Measurements from ENCODE around the gene KRTAP5-1. TPM values are rescaled to one million over a fixed set of nuclear protein-coding genes. Genes with fewer than 3 reads are reported as not detected.
"Not testable (repeated sequence)": the region's sequence is repeated elsewhere in the genome, so short reads cannot be mapped to it uniquely, and the experiment has no call there.

The KRTAP5-1 gene
- total RNA-seq, 1 donor, result not detected

DNA sequence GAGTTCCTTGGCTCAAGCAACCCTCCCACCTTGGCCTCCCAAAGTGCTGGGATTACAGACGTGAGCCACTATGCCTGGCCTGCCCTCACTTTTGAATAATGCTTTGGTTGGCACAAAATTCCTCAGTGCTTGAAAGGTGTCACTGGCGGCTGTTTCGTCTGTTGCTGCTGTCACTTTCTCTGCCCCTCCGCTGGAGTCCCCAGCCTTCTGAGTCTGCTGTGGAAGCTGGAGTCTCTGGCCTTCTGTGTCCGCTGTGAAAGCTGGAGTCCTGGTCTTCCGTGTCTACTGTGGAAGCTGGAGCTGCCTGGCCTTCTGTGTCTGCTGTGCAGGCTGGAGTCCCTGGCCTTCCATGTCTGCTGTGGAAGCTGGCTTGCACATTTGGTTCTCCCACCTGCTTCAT lies 4.9 kb upstream of the KRTAP5-1 start:
- Histone ChIP-seq H3K4me1 (ENCODE audit: insufficient read depth, low read length) (peaks cover 22% of the 10 kb centered on the region), H3K9me3 (ENCODE audit: low read depth, low read length) (no peaks in the 10 kb centered on the region), H3K27me3 (ENCODE audit: insufficient read depth, low read length) (peaks cover 13% of the 10 kb centered on the region), H3K4me3 (ENCODE audit: low read length) (no peak overlapping the region)

DNA sequence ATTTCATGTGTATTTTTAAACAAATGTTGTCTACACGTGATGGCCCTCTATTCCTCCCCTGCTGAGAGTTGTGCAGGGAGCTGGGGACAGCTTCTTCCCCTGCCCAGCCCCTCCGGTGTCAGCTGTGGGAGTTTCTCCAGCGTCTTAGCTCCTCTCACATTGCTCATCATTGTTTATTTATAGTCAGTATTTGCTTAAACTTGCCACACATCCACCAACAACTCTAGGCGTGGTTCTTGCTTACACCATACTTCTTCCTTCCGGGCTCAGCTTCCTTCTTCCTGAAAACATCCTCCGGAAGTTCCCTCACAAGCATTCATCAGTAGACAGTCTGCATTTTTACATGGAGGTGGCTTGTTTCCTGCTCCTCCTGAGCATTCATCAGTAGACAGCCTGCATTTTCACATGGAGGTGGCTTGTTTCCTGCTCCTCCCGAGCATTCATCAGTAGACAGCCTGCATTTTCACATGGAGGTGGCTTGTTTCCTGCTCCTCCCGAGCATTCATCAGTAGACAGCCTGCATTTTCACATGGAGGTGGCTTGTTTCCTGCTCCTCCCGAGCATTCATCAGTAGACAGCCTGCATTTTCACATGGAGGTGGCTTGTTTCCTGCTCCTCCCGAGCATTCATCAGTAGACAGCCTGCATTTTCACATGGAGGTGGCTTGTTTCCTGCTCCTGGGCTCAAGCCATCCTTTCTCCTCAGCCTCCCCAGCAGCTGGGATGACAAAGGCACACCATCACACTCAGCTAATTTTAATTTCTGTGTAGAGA lies 4.3 kb upstream of the KRTAP5-1 start:
- H3K4me3 ChIP-seq (ENCODE audit: low read length); H3K9me3 ChIP-seq (ENCODE audit: low read depth, low read length): not testable (repeated sequence)
- Histone ChIP-seq H3K4me1 (ENCODE audit: insufficient read depth, low read length) (peaks cover 22% of the 10 kb centered on the region), H3K27me3 (ENCODE audit: insufficient read depth, low read length) (peaks cover 11% of the 10 kb centered on the region)

DNA sequence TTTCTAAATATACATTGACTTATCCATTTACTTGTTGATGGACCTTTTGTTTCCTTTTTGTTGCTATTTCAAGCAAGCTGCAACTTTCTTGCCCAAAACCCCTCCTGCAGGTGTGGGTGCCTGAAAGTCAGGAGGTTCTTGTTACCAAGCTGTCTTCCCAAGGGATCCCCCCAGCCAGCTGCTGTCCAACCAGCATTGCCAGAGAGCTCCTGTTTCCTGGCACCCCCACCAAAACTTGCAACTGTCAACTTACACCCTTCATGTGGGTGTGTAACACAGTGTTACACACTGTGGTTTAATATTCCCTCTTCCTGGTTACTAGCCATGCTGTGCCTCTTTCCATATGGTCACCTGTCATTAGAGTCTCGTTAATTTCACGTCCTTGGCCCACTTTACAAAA lies 1.6 kb upstream of the KRTAP5-1 start:
- no peak overlapping the region for H3K4me3 ChIP-seq (ENCODE audit: low read length)
- peaks cover 22% of the 10 kb centered on the region for H3K4me1 ChIP-seq (ENCODE audit: insufficient read depth, low read length)

DNA sequence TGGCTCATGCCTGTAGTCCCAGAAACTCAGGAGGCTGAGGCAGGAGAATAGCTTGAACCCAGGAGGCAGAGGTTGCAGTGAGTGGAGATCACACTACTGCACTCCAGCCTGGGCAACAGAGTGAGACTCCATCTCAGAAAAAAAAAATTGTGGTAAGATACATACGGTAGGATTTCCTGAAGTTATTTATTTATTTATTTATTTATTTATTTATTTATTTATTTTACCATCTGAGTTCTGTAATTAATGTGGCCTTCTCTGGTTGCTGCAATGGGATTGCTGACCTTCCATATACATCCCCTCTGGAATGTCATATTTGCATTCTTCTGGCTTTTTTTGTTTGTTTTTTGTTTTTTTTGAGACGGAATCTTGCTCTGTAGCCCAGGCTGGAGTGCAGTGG lies 2.2 kb downstream of the KRTAP5-1 start:
- H3K4me3 ChIP-seq (ENCODE audit: low read length); H3K4me1 ChIP-seq (ENCODE audit: insufficient read depth, low read length); H3K9me3 ChIP-seq (ENCODE audit: low read depth, low read length); H3K27me3 ChIP-seq (ENCODE audit: insufficient read depth, low read length): not testable (repeated sequence)

More for the DNA sequence above, 1.6 kb upstream of the KRTAP5-1 start:
- no peaks in the 10 kb centered on the region for H3K9me3 ChIP-seq (ENCODE audit: low read depth, low read length)
- peaks cover 6% of the 10 kb centered on the region for H3K27me3 ChIP-seq (ENCODE audit: insufficient read depth, low read length)

DNA sequence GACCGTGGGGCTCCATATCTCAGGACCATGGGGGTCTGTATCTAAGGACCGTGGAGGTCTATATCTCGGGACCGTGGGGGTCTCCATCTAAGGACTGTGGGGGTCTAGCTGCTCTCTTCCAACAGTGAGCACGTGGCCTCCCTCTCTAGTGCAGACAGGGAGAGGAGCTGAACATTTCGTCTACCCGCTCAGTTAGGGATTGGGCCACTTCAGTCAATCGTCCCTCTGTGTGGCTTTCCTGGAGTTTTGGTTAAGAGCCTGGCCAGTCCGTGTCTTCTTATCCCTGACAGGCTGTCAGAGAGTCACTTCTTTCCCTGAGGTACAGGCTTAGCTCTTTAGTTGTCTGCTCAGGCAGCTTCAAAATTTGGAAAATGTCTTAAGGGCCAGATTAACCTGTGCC lies 3.1 kb downstream of the KRTAP5-1 start:
- H3K9me3 ChIP-seq (ENCODE audit: low read depth, low read length), result no peaks in the 10 kb centered on the region
- H3K4me3 ChIP-seq (ENCODE audit: low read length), result no peak overlapping the region
- H3K27me3 ChIP-seq (ENCODE audit: insufficient read depth, low read length), result peaks cover 6% of the 10 kb centered on the region
- H3K4me1 ChIP-seq (ENCODE audit: insufficient read depth, low read length), result no peaks in the 10 kb centered on the region

DNA sequence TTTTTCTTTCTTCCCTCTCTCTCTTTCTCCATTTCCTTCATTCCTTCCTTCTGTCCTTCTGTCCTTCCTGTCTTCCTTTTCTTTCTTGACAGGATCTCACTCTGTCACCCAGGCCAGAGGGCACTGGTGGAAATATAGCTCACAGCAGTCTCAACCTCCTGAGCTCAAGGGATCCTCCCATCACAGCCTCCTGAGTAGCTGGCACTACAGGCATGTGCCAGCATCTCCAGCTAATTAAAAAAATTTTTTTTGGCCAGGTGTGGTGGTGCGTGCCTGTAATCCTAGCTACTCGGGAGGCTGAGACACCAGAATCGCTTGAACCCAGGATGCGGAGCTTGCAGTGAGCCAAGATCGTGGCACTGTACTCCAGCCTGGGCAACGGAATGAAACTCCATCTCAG lies 8.3 kb downstream of the KRTAP5-1 start:
- Histone ChIP-seq H3K4me3 (ENCODE audit: low read length) (no peak overlapping the region), H3K4me1 (ENCODE audit: insufficient read depth, low read length) (peaks cover 14% of the 10 kb centered on the region), H3K9me3 (ENCODE audit: low read depth, low read length) (no peaks in the 10 kb centered on the region), H3K27me3 (ENCODE audit: insufficient read depth, low read length) (peaks cover 18% of the 10 kb centered on the region)

DNA sequence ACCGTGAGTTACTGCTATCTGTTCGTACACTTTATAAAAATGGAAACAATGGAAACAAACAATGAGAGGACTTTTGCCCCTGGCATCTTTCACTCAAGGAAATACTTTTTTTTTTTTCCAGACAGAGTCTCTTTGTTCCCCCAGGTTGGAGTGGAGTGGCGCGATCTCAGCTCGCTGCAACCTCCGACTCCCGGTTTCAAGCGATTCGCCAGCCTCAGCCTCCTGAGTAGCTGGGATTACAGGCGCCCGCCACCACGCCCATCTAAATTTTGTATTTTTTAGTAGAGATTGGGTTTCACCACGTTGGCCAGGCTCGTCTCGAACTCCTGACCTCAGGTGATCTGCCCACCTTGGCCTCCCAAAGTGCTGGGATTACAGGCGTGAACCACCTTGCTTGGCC lies 9.3 kb downstream of the KRTAP5-1 start:
- H3K4me1 ChIP-seq (ENCODE audit: insufficient read depth, low read length), result peaks cover 20% of the 10 kb centered on the region
- H3K9me3 ChIP-seq (ENCODE audit: low read depth, low read length); H3K4me3 ChIP-seq (ENCODE audit: low read length): not testable (repeated sequence)
- peaks cover 22% of the 10 kb centered on the region for H3K27me3 ChIP-seq (ENCODE audit: insufficient read depth, low read length)

DNA sequence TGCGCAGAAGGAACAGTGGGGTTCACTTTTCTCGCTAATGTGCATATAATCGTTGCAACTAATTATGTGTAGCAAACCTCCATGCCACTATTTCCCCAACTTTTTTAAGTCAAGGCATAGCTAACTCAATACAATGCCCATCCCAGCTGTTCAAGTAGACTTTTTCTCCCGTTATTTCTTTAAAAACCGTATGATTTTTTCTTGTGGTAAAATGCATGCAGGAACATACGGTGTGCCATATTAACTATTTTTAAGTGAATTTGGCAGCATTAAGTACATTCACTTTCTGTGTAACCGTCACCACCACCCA lies 10.2 kb downstream of the KRTAP5-1 start:
- peaks cover 30% of the 10 kb centered on the region for H3K27me3 ChIP-seq (ENCODE audit: insufficient read depth, low read length)
- peaks cover 25% of the 10 kb centered on the region for H3K4me1 ChIP-seq (ENCODE audit: insufficient read depth, low read length)
- H3K9me3 ChIP-seq (ENCODE audit: low read depth, low read length), result no peaks in the 10 kb centered on the region
- H3K4me3 ChIP-seq (ENCODE audit: low read length), result no peak overlapping the region

DNA sequence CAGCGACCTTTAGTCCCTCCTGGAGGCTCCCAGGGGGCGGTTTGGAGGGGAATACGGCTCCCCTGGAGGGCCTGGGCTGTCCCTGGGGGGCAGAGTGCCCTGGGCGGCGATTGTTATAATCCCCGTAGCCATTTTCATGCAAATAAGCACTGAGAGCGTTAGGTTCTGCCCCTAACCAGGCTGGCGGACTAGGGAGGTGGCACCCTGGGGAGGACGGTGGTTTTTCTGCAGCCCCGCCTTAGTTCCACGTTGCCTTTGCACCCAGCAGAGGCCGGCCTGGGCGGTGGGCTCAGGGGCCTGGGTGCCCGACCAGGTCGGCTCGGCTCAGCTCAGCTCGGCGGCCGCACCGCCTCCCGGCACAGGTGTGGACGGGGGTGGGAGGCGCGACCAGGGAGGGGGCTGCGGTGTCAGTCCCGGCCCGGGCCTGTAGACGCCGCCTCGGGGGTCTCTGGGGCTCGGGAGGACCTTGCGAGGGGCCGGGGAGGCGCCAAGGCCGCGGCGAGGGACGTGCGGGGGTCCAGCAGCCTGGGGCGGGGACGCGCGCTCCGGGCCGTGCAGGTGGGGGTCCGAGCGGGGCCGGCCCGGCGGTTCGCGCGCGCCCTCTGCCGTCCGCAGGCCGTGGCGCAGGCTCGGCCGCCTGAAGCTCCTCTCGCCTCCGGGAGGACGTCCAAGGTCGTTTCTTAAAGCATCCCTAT lies 10.7 kb downstream of the KRTAP5-1 start:
- H3K27me3 ChIP-seq (ENCODE audit: insufficient read depth, low read length), result peaks cover 30% of the 10 kb centered on the region
- H3K4me3 ChIP-seq (ENCODE audit: low read length), result peak overlapping the region; percentile 27
- H3K4me1 ChIP-seq (ENCODE audit: insufficient read depth, low read length), result peaks cover 25% of the 10 kb centered on the region
- H3K9me3 ChIP-seq (ENCODE audit: low read depth, low read length), result no peaks in the 10 kb centered on the region

DNA sequence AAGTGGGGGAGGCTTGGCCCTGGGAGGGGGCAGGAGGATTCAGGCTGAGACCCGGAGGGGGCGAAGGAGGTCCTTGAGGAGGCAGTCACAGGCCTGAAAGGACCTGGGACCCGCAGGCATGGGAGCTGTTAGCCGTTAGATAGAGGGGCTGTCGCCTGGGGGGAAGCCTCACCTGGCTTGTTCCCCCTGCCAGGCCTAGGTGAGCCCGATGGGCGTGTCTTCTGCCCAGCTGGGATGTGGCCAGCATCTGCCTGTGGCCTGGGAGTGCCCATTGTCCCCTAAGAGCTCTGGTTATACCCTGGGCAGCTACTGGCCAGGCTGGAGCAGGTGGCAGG lies 11.2 kb downstream of the KRTAP5-1 start:
- Histone ChIP-seq H3K27me3 (ENCODE audit: insufficient read depth, low read length) (peaks cover 30% of the 10 kb centered on the region), H3K4me3 (ENCODE audit: low read length) (peak overlapping the region; percentile 27)

DNA sequence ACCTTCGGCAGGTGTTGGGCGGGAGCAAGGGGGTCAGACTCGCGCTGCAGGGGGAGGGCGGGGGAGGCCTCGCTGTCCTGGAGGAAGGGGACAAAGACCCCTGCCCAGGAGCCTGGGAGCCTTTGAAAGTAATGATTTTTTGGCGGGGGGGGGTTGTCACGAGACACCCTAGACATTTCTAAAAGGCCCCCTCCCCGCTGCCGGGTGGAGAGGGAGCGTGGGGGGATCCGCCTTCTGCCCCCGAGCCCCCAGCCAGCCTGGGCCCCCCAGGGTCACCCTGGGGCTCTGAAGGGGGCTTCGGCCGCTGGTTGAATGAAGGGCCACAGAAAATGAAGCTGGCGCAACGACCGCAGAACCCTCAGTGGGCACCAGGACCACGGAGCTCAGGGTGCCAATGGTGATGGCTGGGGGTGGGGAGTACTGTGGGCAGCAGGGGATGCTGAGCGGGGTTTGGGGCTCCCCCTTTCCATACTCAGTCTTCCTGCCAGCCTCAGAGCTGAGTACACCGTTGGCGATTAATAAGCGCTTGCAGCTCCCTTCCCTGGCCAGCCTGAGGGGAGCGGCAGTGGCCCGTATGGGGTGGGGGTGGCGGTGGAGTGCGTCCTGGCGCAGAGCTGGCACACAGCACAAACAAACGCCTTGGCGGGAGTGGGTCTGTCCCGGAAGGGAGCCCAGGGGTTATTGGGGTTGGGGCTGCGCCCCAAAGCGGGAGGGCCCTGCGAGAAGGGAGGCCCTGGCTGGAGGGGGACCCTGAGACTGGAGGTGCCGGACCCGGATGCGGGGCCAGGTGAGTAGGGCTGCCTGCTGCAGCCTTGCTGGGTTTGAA lies 11.8 kb downstream of the KRTAP5-1 start:
- Histone ChIP-seq H3K9me3 (ENCODE audit: low read depth, low read length) (no peaks in the 10 kb centered on the region), H3K27me3 (ENCODE audit: insufficient read depth, low read length) (peaks cover 30% of the 10 kb centered on the region), H3K4me3 (ENCODE audit: low read length) (peak overlapping the region; percentile 35), H3K4me1 (ENCODE audit: insufficient read depth, low read length) (peaks cover 25% of the 10 kb centered on the region)

More for the DNA sequence above, 11.2 kb downstream of the KRTAP5-1 start:
- no peaks in the 10 kb centered on the region for H3K9me3 ChIP-seq (ENCODE audit: low read depth, low read length)
- H3K4me1 ChIP-seq (ENCODE audit: insufficient read depth, low read length), result peaks cover 25% of the 10 kb centered on the region

DNA sequence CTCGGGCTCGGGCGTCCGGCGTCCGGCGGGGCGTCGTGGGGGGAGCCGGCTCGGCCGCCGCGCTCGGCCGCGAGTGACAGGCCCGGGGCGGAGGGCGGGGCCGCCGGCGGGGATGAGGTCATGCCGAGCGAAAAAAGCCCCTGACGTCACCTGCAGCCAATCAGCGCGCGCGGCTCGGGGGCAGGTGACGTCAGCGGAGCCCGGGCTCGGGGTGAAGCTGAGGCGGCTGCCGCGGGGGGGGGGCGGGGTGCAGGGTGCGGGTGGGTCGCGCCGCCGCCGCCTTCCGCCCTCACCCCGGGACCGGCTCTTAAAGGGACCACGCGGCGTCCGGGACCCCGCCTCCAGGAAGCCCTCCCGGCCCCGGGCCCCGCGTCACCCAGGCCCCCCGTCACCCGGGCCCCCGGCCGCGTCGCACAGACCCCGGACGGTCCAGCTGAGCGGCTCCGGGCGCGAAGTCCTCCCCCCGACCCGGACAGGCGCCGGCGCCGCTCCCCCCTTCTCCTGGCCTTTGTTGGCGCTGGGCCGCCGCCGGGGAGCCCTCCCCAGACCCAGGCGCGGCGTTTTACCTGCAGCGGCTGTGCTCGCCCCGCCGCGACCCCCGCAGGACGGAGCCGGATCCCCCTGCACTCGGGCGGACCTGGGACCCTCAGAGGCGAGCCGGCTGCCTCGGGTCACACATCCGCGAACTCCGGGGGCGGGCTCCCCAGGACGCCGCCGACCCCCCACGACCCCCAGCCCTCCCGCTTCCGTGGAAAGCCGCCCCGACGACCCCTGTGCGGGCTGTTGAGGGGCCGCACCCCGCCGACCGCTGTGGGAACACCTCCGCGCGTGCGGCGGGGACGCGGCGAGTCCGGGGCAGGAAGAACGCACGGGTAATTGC lies 12.6 kb downstream of the KRTAP5-1 start, which contains the start of gene DUSP8:
Gene DUSP8 (minus strand): TSS at position 75 of the 880 bp plus-strand sequence. CDS start 6,445 bp downstream, outside the sequence.
- Histone ChIP-seq H3K4me3 (ENCODE audit: low read length) (peak within 1 kb of the TSS; percentile 35), H3K9me3 (ENCODE audit: low read depth, low read length) (no peaks in the 10 kb centered on the region), H3K4me1 (ENCODE audit: insufficient read depth, low read length) (peaks cover 25% of the 10 kb centered on the region), H3K27me3 (ENCODE audit: insufficient read depth, low read length) (peaks cover 30% of the 10 kb centered on the region)

DNA sequence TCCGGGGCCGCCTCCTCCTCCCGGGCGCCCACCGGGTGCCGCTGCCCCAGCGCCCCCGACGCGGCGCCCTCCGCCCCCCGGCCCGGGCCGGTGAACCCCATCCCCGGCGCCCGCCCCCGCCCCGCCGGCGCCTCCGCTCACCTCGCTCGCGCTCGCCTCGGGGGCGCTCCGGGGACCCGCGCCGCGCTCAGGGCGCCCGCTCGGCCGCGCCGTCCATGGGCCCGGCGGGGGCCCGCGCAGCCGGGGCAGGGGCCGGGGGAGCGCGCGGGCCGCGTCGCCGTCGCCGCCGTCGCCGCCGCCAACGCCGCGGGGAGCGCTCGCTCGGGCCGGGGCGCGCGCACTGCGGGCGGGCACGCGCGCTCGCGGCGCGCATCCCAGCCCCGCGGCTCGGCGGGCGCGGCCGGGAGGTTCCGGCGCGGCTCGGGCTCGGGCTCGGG lies 13.3 kb downstream of the KRTAP5-1 start:
- Histone ChIP-seq H3K27me3 (ENCODE audit: insufficient read depth, low read length) (peaks cover 30% of the 10 kb centered on the region), H3K4me1 (ENCODE audit: insufficient read depth, low read length) (peaks cover 25% of the 10 kb centered on the region), H3K9me3 (ENCODE audit: low read depth, low read length) (no peaks in the 10 kb centered on the region), H3K4me3 (ENCODE audit: low read length) (peak overlapping the region; percentile 20)

DNA sequence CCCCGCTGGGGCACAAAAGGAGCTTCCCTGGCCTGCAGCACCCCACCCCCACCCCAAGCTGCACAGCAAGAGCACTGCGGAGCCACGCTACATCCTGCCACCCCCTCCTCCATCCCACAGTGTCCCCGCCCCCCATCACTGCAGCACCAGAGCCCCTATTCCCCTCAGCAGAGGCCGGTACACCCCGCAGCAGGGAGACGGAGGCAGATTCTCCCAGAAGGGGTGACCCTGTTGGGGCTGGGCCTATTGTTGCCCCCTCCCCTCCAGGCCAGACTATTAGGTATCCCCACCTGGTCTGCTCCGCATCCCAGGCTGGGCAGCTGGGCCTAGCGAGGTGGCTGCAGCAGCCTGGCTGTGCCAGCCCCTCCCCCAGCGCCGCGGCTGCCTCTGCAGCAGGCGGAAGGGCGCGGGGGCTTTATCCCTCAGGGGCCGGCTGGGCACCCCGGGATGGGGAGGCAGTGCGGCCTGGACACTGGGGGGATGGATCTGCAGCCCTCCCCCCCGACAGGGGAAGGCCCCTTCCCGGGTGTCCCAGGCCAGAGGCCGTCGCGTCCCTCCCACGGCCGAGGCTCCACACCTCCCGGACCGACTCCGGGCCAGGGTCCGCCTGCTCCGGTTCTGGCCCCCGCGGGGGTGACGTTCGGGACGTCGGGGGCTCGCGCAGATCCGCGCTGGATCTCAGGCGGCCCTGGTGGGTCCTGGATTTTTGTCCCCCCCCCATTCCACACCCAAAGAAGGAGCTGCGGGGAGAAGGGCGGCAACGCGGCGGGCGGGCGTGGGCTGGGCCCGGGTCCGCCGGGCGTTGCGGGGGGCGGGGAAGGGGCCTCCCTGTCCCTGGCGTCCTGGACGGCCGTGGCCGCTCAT lies 14.0 kb downstream of the KRTAP5-1 start:
- Histone ChIP-seq H3K4me1 (ENCODE audit: insufficient read depth, low read length) (peaks cover 25% of the 10 kb centered on the region), H3K9me3 (ENCODE audit: low read depth, low read length) (no peaks in the 10 kb centered on the region), H3K4me3 (ENCODE audit: low read length) (peak overlapping the region; percentile 20), H3K27me3 (ENCODE audit: insufficient read depth, low read length) (peaks cover 30% of the 10 kb centered on the region)
